Measurements from ENCODE around the gene RBFOX1. TPM values are rescaled to one million over a fixed set of nuclear protein-coding genes. Genes with fewer than 3 reads are reported as not detected.

The RBFOX1 gene
- total RNA-seq, 1 donor = not detected

DNA sequence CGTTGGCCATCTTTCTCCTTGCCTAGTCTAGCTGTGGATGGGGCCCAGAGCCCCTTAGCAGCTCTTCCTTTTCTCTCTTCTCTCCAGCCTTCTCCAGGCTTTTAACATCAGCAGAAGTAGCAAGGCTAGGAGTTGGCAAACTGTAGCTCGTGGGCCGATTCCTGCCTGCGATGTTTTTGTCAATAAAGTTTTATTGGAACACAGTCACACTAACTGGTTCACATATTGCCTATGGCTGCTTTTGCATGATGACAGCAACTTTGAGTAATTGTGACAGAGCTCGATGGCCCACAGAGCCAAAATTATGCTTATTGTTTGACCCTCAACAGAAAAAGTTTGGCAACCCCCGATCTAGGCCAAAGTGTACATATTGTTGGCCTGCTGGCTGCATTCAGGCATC is 199.9 kb downstream of the RBFOX1 start:
- TF ChIP-seq, protein P1, sequence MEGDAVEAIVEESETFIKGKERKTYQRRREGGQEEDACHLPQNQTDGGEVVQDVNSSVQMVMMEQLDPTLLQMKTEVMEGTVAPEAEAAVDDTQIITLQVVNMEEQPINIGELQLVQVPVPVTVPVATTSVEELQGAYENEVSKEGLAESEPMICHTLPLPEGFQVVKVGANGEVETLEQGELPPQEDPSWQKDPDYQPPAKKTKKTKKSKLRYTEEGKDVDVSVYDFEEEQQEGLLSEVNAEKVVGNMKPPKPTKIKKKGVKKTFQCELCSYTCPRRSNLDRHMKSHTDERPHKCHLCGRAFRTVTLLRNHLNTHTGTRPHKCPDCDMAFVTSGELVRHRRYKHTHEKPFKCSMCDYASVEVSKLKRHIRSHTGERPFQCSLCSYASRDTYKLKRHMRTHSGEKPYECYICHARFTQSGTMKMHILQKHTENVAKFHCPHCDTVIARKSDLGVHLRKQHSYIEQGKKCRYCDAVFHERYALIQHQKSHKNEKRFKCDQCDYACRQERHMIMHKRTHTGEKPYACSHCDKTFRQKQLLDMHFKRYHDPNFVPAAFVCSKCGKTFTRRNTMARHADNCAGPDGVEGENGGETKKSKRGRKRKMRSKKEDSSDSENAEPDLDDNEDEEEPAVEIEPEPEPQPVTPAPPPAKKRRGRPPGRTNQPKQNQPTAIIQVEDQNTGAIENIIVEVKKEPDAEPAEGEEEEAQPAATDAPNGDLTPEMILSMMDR (IDR thresholded peaks at IDR 0.05; ENCODE audit: insufficient read depth, low read depth, low read length) = no peak
- no peak overlapping the region for H3K4me3 ChIP-seq (ENCODE audit: low read depth, low read length)
- no peak for DNase-seq (ENCODE audit: low read depth)

DNA sequence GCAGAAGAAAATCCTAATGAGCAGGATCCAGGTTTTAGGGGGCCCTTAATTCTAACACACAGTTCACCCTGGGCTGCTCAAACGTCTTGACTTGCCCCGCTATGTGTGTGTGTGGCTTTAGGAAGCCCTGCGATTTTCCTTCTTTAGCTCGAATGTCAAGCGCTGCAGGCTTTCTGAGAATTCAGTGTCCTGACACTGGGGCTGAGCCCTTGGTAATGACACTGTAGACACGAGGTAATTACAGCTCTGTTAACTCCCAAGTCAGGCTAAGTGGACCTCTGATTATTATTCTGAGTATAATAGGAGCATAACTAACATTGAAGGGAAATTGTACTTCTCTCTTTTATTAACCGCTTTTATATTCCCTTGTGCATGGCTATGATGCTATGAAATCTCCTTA is 202.1 kb downstream of the RBFOX1 start:
- TF ChIP-seq, protein P1 (IDR thresholded peaks at IDR 0.05; ENCODE audit: insufficient read depth, low read depth, low read length) = no peak
- no peak for DNase-seq (ENCODE audit: low read depth)
- H3K4me3 ChIP-seq (ENCODE audit: low read depth, low read length) = no peak overlapping the region

- TF ChIP-seq, protein P1 (IDR thresholded peaks at IDR 0.05; ENCODE audit: insufficient read depth, low read depth, low read length) = no peak
- no peak overlapping the region for H3K4me3 ChIP-seq (ENCODE audit: low read depth, low read length)
- DNase-seq (ENCODE audit: low read depth) = no peak
Measured at GRCh38 chr16:7541026-7541425, 208.4 kb downstream of the RBFOX1 start.

- no peak for DNase-seq (ENCODE audit: low read depth)
- TF ChIP-seq, protein P1 (IDR thresholded peaks at IDR 0.05; ENCODE audit: insufficient read depth, low read depth, low read length) = no peak
- H3K4me3 ChIP-seq (ENCODE audit: low read depth, low read length) = no peak overlapping the region
Measured at GRCh38 chr16:7545251-7545650, 212.6 kb downstream of the RBFOX1 start.

GRCh38 chr16:7546948-7547347 is 214.3 kb downstream of the RBFOX1 start:
- no peak overlapping the region for H3K4me3 ChIP-seq (ENCODE audit: low read depth, low read length)
- DNase-seq (ENCODE audit: low read depth) = no peak
- TF ChIP-seq, protein P1 (IDR thresholded peaks at IDR 0.05; ENCODE audit: insufficient read depth, low read depth, low read length) = no peak

- no peak overlapping the region for H3K4me3 ChIP-seq (ENCODE audit: low read depth, low read length)
- no peak for DNase-seq (ENCODE audit: low read depth)
- TF ChIP-seq, protein P1 (IDR thresholded peaks at IDR 0.05; ENCODE audit: insufficient read depth, low read depth, low read length) = no peak
Measured at GRCh38 chr16:7547736-7548135, 215.1 kb downstream of the RBFOX1 start.

DNA sequence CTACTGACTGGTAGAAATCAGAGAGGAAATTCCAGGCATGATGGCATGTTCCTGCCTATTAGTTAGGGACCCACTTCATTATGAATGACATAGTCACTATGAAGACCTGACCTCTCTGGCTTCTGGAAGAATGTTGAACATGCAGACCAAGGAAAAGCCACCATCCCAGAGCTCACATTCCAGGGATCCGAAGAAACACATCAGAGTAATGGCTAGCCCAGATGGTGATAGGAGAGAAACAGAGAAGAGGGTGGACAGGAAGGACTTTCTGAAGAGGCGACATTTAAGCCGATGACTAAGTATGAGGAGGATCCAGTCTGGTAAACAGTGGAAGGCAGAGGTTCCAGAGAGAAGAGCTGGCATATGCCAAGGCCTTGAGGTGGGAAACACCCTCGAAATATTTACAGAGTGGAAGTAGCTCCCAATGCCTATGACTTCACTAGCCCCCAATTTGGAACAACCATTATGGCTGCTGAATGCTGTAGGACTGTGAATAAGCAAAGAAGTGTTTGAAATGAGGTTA is 216.2 kb downstream of the RBFOX1 start:
- DNase-seq (ENCODE audit: low read depth) = no peak
- no peak overlapping the region for H3K4me3 ChIP-seq (ENCODE audit: low read depth, low read length)
- TF ChIP-seq, protein P1 (IDR thresholded peaks at IDR 0.05; ENCODE audit: insufficient read depth, low read depth, low read length) = no peak
